Stimulated activated CD4-positive, alpha-beta T cell treated with anti-CD3 and anti-CD28 coated beads, Interleukin-1b, Interleukin-23, amount 100 ng/mL, for 24 hours (primary cell): ENCODE data around the gene SLC25A42.
"Not testable (repeated sequence)": the region's sequence is repeated elsewhere in the genome, so short reads cannot be mapped to it uniquely, and the experiment has no call there.

Experiments used
- DNase-seq, 4 experiments: peaks; one replicate each; pipeline ENCODE4 v3.0.0-alpha.2; 2020; ENCODE audit warnings: low read depth in 4 of 4, low spot score in 1 of 4

Gene SLC25A42

DNA sequence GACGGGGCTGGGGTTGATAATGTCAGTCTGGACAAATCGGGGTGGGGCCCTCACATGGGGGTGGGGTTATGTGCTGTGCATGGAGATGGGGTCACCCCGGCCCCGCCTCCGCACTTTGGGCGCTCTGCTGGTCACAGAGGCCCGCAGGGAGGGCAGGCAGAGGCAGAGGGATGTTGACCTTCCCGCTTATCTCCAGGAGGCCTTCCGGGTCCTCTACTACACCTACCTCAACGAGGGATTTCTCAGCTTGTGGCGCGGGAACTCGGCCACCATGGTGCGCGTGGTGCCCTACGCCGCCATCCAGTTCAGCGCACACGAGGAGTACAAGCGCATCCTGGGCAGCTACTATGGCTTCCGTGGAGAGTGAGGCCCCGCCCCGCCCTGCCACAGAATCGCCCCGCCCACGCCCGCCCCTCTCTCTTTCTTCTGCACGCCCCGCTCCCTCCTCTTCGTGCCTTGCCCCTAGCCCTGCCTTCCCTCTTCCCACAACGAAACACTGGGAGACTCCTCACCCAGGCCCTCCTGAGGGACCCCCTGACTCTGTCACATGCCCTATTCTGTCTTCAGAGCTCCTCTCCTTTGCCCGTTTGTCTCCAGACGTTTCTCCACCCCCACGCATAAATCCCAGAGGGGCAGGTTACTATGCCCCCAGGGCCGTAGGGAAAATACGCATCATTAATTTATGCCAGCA lies 41.7 kb downstream of the SLC25A42 start:
- no peak for DNase-seq

DNA sequence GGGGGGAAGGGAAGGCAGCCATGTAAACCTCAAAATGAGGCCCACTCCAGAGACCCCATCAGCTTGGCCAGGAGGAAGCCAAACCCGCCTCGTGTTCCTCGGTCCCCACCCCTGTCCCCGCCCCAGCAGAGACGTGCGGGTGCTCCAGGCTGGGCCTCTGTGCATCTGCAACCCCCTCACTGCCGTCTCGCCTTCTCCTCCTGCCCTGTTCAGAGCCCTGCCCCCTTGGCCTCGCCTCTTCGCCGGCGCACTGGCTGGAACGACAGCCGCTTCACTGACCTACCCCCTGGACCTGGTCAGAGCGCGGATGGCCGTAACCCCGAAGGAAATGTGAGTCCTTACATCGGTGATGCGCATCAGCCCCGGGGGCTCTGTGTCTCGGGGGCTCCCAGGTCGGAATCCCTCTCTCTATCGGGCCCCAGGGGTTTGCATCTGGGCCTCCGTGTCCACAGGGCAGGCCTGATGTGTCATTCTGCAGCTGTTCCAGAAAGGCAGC lies 42.3 kb downstream of the SLC25A42 start:
- DNase-seq = no peak

DNA sequence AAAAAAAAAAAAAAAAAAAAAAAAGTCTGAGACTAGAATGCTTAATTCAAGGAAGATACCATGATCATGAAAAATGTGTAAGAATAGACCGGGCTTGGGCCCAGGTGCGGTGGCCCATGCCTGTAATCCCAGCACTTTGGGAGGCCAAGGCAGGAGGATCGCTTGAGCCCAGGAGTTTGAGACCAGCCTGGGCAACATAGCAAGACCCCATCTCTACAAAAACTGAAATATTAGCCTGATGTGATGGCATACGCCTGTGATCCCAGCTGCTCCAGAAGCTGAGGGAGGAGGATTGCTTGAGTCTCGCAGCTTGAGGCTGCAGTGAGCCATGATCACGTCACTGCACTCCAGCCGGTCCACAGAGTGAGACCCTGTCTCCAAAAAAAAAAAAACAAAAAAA lies 43.1 kb downstream of the SLC25A42 start:
- not testable (repeated sequence) for DNase-seq

DNA sequence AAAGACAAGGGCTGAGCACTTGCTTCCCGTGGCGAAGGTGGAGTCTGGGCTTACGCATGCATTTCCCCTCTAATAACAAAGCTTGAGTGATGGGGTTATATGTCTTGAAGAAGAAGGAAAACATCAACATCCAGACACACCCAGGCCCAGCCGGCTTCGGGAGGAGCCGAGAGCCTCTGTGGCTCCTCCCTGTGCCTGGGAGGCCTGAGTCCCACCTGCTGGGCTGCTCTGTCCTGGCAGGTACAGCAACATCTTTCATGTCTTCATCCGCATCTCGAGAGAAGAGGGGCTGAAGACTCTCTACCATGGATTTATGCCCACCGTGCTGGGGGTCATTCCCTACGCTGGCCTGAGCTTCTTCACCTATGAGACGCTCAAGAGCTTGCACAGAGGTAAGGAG lies 43.9 kb downstream of the SLC25A42 start:
- DNase-seq = no peak

DNA sequence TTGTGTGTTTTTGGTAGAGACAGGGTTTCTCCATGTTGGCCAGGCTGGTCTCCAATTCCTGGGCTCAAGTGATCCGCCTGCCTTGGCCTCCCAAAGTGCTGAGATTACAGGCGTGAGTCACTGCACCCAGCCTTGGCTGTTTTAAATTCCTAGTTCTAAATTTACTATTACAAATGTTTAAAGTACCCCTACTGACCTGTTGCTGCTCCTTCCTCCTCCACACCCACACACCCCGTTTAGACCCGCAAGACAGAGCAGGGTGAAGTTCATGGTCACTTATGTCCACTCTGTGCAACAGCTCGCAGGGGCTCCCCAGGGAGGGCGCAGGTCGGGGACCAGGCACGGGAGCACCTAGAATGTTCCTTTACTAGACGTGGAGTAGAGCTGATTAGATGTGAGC lies 45.8 kb downstream of the SLC25A42 start:
- DNase-seq = no peak

DNA sequence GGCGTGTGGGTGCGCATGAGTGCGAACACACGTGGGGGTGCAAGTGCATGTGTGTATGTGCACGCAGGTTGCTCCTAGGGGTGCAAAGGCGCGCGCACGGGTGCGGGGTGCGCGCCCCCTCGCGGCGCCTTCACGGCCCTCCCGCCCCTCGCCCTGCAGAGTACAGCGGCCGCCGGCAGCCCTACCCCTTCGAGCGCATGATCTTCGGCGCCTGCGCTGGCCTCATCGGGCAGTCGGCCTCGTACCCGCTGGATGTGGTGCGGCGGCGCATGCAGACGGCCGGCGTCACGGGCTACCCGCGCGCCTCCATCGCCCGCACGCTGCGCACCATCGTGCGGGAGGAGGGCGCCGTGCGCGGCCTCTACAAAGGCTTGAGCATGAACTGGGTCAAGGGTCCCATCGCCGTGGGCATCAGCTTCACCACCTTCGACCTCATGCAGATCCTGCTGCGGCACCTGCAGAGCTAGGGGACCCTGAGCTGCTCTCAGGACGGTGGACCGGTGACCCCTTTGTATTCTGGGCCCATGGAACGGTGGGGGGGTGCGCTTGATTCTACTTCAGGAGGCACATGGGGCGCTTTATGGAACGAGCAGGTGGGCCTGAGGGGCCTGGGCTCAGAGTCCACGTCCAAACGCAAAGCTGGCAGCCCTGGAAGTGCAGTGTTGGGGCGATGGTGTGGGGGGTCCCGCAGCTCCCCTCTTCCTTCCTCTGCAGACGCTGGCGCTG lies 46.8 kb downstream of the SLC25A42 start:
- DNase-seq = no peak

DNA sequence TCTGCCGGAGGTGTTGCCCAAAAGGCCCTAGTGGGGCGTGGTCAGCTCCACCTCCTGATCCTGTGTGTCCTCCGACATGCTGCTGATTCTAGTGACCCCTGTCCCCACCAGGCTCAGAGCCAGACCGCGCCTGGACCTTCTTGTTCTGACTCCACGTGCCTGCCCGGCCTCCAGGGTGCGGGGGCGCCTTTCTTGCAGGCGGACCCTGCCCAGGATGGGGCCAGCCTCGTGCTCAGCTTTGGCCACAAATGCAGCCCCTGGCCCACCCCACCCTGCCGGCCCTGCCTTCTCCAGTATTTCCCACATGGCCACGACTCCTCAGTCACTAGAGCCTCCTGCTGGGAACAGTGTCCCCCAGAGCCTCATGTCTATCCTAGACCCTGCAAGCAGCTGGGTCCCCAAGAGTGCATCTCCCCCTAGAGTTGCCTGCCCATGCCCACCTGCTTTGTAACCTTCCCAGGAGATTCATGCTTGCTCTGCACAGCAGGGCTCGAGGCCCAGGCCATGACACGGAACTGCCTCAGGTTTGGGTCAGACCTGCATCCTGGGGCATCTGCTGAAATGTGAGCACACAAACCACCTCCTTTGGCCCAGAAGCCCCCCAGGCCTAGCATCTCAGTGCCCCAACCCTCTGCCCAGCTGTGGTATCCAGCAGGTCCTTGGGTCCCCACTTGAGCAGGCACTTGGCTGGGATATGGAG lies 47.5 kb downstream of the SLC25A42 start:
- no peak for DNase-seq

DNA sequence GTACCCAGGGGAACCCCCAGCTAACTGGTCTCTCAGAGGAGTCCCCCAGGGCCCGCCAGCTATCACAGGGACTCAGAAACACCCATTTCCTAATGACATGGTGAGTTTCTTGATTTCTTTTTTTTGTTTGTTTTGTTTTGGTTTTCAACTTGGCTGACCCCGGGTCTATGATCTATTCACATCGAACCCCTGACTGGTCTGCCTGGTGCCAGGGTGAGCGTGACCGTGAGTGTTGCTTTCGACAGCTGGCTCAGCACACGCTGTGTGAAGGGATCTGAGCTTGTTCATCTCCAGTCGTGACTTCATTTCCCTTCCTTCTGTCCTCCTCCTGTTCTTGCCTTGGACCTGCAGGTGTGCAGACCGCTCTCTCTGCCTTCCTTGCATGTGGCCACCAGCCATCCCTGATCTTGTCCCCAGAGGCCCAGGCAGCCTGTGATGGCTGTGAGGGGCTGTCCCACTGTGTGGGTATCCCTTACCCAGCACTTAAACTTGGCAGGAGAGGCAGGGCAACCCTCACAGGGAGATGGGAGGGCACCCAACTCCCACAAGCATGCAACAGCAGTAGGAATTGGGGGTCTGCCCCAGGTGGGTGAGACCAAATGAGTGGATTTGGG lies 48.3 kb downstream of the SLC25A42 start:
- no peak for DNase-seq

DNA sequence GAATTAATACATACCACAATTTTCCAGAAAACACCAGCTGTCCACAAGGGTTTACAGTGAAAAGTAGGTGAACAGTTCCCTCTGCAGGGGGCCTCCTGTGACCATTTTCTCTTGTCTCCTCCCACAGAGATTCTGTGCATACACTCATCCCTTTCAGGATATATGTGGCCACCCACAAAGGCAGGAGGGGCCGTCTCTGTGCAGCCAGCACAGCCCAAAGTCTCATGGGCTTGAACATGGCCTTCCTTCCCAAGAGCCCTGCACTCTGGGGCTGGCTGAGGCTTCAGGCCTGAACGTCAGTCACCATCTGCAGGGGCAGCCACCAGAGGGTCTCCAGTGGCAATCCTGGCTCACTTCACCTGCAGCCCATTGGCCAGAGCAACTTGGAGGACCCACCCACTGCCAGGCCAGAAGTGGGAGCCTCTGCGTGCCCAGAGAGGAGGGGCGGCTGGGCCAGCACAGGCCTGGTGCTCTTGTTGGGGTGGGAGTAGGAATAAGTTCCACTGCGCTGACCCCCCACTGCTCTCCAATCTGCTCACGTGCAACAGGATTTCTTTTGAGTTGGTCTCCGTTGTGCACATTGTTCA lies 49.3 kb downstream of the SLC25A42 start:
- DNase-seq = no peak

DNA sequence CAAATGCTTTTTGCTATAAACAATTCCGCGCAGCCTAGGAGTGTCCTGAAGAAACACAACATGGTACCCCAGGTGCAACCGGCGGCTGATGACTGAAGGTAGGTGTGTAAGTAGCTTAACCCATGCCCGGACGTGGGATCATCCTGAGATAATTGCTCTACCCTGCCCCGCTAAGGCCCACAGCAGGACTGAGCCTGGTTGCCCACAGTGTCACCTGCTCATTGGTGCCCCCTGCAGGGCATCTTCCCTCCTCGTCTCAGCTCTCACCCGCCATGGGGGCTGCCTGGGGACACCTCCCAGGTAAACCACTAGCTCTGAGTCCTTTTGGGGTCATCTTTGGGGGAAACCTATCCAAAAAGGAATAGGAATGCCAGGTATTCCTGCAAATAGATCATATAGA lies 52.2 kb downstream of the SLC25A42 start:
- peak in 3 of 4 experiments; percentile 33 to 45 (median 34) for DNase-seq

DNA sequence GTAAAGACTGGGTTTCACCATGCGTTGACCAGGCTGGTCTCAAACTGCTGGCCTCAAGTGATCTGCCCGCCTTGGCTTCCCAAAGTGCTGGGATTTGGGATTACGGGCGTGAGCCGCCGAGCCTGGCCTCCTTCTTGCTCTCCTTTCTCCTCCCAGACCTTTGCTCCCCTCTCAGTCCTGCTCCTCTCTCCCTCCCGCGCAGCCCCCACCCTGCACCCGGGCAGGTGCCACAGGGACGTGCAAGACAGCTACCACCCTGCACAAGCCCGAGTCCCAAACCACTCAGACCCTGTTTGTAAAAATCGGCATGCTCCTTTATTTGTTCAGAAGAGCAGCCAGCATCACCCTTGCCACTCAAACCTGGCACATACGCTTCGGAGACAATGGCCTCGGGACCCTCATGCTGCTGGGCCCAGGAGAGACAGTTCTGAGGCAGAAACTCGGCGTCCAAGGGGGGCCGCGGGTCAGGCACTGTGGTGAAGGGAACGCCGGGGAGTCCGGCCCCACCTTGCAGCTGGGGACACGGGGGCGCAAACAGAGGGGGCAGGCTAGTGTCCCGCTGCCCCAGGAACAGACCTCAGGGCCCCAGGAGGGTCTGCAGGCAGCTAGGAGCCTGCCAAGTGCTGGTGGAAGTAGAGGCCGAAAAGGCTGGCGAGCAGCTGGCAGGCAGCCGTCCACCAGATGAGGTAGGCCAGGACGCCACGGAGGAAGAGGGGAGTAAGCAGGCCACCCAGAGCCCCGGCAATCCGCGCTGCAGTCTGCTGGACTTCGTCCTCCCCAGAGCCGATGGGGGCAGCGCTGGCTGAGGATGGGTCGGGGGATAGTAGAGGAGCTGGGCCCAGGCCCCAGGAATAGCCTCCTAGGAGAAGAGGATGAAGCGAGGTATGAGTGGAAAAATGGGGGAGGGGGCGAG lies 55.8 kb downstream of the SLC25A42 start:
- no peak for DNase-seq

DNA sequence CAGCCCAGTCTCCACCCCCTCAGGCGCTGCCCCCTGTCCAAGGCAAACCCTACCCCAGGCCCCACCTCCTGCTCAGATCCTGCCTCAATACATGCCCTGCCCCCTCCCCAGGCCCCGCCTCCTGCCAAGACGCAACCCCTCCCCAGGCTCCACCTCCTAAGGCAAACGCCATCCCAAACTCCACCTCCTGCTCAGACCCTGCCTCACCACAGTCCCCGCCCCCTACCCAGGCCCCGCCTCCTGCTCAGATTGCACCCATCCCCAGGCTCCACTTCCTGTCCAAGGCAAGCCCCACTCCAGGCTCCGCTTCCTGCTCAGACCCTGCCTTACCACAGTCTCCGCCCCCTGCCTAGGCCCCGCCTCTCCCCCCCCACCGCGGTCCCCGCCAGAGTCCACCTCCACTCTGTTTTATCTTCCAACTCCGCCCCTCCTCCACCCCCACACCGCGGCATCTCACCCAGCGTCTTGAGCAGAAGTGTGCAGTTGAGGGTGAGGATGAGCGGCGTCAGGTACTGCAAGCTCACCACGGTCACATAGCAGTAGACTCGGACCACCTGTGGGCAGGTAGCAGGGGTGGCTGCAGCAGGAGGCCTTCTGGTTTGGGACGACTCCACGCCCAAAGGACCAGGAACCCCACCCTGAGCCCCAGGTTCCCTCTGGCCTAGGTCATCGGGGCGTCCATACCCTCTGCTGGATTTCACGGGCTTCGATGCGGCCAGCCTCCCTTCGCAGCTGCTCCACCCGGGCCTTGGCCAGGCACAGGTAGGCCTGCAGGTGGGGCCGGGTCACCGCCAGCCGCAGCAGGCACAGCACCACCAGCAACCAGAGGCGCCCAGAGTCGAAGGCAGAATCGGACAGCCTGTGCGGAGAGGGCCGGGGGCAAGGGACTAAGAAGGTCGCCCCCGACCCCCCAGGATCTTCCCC lies 56.8 kb downstream of the SLC25A42 start:
- peak in 1 of 4 experiments; percentile 27 for DNase-seq

DNA sequence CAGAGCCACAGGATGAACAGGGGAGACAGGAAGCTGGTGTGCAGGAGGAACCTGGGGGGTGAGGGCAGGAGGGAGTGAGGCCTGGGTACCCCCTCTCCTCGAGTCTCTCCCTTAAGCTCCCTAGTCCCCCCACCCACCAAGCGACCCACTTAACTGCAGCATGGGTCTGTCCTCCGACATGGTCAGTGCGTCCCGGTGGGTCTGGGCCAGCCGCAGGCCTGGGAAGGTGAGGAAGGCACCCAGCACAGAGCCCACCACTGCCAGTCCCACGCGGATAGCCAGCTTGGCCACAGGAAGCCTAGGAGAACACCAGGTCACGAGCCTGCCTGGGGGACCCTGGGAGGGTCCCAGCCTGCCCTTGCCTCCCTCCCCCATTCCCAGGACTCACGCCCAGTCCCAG lies 57.6 kb downstream of the SLC25A42 start:
- no peak for DNase-seq

DNA sequence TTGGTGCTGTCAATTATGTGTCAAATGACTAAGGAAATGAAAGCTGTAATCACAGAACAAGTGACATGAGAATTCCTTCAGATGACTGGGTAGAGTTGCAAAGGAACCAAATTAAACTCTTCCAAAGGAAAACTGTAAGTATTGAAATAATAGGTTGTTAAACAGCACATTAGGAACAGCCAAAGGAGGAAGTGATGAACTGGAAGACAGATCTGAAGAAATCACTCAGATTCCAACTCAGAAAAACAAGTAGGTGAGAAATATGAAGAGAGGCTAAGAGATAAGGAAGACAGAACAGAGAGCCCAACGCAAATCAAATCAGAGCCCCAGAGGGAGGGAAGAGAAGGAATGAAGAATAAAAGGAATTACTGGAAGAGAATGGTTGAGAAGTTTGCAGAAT lies 59.1 kb downstream of the SLC25A42 start:
- no peak for DNase-seq

DNA sequence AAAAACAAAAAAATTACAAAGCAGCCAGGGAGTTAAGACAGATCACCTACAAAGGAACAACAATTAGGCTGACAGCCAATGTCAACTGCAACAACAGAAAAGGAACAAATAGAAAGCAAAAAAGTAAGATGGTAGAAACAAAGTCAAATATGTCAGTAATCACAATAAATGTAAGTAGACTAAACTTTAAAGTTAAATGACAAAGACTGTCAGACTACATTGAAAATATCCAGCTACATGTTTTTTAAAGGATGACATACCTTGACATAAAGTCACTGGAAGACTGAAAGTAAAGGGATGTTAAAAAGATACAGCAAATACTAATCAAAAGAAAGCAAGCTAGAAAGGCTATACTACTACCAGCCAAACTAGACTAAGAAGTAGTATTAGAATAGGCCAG lies 59.6 kb downstream of the SLC25A42 start:
- no peak for DNase-seq

DNA sequence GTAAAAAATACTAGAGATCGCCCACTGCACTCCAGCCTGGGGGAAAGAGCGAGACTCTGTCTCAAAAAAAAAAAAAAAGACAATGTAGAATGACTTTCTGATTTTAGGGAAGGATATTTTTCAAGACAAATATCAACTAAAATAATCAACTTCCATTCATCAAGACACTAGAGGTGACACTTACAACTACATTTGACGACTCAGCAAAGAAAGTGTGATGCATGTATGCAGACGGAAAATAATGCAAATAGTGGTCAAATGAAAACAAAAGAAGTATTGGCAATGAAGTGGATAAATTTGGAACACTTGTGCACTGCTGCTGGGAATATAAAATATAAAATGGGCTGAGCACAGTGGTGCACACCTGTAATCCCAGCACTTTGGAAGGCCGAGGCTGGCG lies 62.3 kb downstream of the SLC25A42 start:
- DNase-seq = no peak

DNA sequence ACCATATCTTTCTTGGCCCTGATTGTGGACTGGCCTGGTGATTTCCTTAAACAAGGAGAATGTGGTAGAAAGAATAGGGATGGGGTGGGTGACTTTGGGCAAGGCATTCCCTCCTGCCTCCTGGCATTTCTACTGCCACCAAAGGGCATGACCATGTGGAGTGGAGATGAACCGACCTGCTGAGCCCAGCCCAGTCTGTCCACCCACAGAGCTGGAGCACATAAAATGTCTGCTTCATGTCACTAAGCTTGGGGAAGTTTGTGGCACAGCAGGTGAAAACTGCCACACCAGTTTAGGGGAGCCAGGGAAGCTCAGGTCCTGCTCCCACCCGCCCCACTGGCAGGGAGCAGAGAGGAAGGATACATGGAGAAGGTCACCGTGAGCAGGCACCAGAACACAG lies 68.2 kb downstream of the SLC25A42 start:
- DNase-seq = no peak

DNA sequence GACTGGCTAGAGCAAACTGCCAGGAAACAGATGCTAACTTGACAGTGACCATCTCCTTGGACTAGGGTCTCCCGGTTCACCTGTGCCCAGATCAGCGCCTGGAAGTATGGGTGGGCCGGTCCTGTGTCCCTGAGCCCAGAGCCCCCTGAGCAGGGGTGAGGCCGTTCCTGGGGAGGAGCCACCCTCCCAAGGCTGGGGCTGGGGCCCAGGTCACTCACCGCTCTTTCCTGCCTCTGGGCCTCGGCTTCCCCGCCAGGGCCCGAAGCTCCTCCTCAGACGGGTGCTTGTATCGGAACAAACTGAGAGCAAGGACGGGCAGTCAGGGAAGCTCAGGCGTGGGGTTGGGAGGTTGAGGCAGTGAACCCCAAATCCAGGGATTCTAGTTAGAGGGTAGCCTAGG lies 69.1 kb downstream of the SLC25A42 start:
- no peak for DNase-seq

DNA sequence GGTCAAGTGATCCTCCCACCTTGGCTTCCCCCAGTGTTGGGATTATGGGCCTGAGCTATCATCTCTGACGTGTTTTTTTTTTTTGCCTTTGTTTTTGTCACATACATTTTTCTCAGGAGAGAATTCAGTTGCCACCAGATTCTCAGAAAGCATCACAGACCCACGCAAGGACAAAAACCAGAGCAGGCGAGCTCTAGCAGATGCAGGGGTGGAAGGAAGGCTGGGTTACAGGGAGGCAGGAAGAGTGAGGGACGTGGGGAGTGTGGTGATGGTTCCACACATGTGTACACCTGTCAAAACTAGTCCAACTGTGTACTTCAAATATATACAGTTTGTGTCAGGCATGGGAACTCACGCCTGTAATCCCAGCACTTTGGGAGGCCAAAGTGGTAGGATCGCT lies 70.2 kb downstream of the SLC25A42 start:
- DNase-seq = no peak
